Left colon (tissue), 2 donors: Measurements from ENCODE around the gene PLPP4. TPM values are rescaled to one million over a fixed set of nuclear protein-coding genes. Genes with fewer than 3 reads are reported as not detected.
"Not testable (repeated sequence)": the region's sequence is repeated elsewhere in the genome, so short reads cannot be mapped to it uniquely, and the experiment has no call there.

ENCODE experiments used
- ATAC-seq: fragments of 200-7000 bp; cut with Tn5 transposase; one replicate; pipeline ENCODE4 v1.9.1; 2020; ENCODE audit warnings: mild to moderate bottlenecking, moderate library complexity
- DNase-seq, 2 donors: peaks; one replicate each; pipeline ENCODE4 v3.0.0-alpha.2; 2020
- intact Hi-C, 2 donors: fragments of 100-400 bp; cut with DNase I in 1 of 2; cut with micrococcal nuclease in 1 of 2; formaldehyde crosslinking; loops; one replicate each; pipeline versions ENCODE4 v1.11.2 to v1.14.0; 2022; cut with DNase I, micrococcal nuclease
- total RNA-seq, 2 donors: library from RNA; stranded (reverse); fragmentation: NEBNext Ultra II Directional; extraction: Animal tissue kit (Norgen Biotek cat#: 25700); gene quantifications; one replicate each; pipeline ENCODE4 v1.2.1, GENCODE V29; 2021
- donor health status: DM: no; HTN: no; CAD: no.
- donor health status: DM: yes; HTN: yes; CAD: no.

Gene PLPP4
- total RNA-seq, 2 donors from 2014 or later: 0.24 to 0.47 TPM

DNA sequence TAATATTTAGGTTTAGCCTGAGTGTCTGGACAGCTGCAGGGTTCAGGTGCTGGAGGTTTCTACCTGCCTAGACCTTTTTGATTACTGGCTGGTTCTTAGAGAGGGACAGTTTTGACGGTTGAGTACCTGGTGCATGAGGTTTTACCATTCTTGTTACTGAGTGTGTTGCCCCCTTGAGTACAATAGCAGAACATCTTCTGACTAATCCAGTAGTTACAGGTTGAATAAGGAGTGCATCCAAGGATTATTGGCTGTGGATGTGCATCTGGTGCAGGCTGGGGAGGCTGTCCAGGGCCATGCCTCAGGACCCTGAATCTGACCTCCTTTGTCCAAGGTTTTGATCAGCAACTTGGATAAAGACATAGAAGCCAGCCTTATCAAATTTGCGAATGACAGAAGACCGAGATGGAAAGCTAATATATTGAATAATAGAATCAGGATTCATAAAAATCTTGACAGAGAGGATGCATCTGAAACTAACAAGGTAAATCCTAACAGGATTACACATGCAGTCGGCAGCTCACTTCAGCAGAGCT is 23.1 kb downstream of the PLPP4 start:
- intact Hi-C loops: no loop called here
- ATAC-seq: no peak
- DNase-seq: no peak

DNA sequence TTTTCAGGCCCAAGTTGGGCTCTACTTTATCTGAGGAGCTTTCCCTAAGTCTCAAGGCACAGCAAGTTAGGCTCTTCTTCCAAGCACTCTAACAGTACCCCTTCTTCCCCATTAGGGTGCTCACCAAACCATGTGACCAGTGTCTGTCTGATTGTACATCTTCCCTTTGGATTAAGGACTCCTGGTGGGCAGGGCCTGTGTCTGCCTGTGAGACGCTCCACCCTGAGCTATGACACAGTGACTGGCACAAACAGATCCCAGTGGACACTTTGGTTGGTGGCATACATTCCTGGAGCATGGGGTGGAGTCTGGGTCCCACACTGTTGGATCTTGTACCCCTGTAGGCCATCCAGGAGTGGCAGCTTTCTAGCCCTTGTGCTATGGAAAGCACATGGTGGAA is 23.8 kb downstream of the PLPP4 start:
- intact Hi-C loops: no loop called here
- ATAC-seq (no peak), DNase-seq (no peak)

DNA sequence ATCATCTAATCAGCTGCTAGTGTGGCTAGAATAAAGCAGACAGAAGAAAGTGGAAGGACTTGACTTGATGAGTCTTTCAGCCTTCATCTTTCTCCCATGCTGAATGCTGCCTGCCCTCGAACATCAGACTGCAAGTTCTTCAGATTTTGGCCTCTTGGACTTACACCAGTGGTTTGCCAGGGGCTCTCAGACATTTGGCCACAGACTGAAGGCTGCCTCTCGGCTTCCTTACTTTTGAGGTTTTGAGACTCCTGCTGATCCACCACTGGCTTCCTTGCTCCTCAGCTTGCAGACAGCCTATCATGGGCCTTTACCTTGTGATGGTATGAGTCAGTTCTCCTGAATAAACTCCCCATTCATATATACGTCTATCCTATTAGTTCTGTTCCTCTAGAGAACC is 26.0 kb downstream of the PLPP4 start:
- intact Hi-C loops: no loop called here
- ATAC-seq: no peak

DNA sequence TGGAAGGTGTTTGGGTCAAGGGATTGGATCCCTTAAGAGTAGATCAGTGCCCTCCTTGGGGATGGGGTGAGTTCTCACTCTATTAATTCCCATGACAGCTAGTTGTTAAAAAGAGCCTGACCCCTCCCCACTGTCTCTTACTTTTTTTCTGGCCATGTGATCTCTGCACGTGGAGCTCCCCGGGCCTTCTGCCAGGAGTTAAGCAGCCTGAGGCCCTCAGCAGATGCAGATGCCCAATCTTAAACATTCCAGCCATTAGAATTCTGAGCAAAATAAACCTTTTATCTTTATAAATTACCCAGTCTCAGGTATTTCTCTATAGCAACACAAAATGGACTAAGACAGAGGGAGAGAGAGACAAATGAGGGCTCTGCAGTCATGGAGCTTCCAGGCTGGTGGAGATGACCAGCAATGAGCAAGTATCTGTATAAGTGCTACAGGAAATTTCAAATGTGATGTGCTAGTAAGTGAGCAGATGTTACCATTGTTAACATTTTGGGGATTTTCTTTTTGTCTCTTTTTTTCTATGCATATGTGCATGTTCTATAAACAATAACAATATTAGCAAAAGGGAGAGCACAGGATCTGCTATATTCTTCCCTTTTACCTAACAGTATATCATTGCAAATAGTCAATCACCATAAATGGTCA is 26.7 kb downstream of the PLPP4 start:
- ATAC-seq: no peak
- DNase-seq: no peak
- intact Hi-C loops: no loop called here

More for the DNA sequence above, 26.0 kb downstream of the PLPP4 start:
- no peak for DNase-seq

DNA sequence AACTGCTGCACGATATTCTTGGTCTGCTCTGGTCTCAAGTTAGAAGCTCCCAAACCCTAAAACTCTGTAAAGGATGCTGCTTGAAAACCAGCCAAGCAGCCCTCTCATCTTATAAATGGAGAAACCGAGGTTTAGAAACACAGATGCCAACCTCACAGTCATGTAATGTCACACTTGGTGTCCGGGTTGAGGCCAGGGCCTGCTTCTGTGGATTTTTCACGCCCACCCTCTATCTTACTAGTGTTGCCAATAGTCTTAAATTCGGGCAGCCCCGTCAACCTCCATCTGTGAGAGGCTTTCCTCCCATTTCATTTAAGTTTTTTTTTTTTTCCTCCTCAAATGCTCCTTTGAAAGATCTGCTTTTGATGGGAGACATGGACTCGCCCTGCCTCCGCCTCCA is 28.9 kb downstream of the PLPP4 start:
- intact Hi-C loops: no loop called here
- ATAC-seq (no peak), DNase-seq (no peak)

DNA sequence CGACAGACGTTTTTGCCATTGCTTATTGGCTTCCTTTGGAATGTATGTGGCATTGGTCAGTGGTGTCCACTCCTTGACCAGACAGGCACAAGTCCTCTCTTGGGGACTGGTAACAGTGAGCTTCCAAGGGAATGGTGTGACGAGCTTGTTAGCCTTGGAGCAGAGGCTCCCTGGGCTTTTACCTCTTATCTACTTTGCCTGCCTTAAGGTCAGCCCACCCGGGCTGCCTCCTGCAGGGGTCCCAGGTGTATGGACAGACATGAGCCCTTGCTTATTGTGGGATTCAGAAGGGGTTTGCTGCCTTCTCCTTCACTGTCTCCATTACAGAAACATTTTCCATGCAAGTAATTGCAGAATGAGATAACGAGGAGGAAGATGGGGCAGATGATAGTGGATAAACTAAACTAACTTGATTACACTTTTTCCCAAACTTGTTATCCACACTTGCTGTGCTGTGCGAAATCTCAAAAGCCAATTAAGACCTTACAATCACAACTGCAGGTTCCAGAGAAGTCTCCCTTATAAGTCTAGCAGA is 29.7 kb downstream of the PLPP4 start:
- no peak for DNase-seq
- intact Hi-C loops: no loop called here
- no peak for ATAC-seq

DNA sequence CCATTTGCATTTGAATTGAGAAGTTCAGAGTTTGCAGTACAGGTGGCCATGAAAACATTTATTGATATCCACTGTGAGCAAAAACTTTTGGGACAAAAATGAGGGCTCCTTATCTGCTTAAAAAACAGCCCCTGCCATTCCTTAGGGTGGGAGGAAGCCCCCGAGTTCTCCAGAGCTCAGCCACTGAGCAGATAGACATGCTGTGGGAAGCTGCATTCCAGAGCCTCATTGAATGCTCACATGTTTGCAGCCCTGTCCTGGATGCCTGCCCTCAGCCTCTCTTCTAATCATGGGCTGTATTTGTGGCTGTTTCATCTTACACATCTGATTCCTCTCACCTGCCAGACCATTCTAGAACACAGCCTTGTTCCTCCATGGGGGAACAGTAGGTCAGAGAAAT is 33.3 kb downstream of the PLPP4 start:
- intact Hi-C loops: no loop called here
- DNase-seq (no peak), ATAC-seq (no peak)

DNA sequence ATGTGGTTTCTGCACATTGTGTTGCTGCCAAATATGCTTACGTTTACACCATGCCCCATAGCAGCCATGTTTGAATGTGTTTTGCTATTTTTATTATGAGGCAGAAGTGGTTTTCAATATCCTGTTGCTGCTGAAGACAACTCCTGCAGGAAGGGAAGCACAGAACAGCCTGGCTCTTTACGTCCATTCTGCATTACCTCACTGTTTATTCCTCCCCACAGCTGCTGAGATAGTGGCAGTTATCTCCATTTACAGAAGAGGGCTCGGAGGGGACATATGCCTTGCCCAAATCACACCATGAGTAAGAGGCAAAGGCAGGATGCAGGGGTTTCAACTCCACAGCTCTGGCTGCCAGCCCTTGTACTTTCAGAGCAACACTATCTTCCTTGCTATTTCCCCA is 35.3 kb downstream of the PLPP4 start:
- DNase-seq (no peak), ATAC-seq (no peak)
- intact Hi-C loops: no loop called here

DNA sequence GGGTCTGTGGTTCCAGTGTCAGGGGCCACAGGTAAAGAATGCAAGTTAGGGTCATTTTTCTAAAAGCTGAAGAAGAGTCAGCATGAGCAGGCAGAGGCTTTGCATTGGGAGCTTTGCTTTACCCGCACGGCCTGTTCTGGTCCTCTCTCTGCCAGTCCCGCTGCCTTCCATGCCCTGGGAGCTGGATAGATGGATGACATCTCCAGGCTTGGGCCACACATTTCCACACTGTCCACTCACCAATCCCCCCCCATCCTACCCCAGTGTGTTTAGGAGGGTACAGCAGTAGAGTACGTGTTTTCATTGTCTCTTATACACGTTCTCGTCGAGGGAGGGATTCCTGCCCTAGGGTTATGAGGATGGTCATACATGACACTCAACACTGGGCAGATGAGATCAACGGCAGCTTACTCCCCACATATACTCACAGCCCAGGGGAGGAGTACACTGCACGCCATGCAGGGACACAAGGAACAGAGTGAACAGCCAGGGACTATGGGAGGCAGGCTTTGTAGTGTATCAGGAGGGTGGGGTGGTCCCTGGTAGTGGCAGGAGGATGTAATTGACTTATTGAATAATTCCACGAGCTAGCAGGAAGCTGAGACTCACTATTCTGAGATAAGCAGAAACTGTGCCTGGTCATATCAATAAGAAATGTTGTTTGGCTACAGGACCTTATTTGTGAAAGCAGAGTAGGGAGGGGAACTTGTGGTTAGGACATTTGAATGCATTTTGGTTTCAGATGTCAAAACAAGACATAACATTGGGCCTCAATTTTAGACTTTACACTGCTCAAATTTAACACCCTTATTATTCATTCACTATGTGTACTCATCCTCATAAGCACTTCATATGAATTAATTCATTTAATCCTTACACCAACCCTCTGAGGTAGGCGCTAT is 36.6 kb downstream of the PLPP4 start:
- intact Hi-C loops: no loop called here
- DNase-seq (no peak), ATAC-seq (no peak)

DNA sequence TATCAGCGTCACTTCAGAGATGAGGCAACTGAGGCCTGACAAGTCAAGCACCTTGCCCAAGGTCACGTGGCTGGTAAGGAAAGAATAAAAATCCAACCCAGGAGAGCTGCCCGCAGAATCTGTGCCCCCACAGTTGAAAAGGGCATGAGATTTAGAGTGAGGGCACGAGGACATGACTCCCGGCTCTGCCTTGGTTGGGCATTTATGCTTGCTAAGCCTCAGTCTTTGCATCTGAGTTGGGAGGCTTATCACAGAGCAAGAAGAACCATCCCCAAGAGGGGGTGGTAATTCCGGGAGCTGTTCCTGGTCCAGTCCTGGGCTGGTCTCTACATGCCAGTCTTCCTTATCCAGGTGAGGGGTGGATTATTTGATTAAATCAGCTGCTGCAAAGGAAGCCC is 37.3 kb downstream of the PLPP4 start:
- intact Hi-C loops: no loop called here
- no peak for ATAC-seq

DNA sequence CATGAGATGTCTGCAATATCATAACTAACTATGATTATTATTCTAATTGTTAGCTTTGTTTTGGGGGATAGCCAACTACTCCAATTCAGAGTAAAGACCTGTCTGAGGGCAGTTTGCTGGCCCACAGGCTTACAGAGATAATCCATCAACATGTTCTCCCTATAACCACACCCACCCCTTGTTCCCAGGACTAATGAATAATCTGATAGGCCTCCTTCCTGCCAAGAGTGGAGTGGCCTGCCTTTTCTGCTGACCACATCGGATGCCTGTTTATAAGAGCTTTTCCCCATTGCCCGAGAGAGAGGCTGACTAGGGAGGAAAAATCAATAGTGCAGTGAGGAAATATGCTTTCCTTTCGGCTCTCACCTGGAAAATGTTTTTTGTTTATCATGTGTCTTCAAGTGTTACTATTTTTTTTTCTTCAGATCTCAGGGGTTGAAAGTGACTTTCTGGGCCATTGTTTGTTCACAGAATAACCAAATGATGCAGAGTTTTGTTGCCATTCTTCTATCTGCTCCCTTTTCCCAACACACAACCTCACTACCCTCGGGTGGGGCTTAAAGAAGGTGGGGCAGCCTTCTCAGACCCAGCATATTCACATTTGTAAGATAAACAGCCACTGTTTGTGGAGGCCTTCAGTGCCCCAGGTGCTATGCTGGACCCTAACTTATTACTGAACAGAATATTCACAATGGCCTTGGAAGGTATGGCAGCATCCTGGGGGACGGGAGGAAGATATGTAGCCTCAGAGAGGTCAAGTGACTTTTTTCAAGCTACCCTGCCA is 38.4 kb downstream of the PLPP4 start:
- ATAC-seq: no peak
- intact Hi-C loops: no loop called here
- no peak for DNase-seq

More for the DNA sequence above, 37.3 kb downstream of the PLPP4 start:
- DNase-seq: no peak

DNA sequence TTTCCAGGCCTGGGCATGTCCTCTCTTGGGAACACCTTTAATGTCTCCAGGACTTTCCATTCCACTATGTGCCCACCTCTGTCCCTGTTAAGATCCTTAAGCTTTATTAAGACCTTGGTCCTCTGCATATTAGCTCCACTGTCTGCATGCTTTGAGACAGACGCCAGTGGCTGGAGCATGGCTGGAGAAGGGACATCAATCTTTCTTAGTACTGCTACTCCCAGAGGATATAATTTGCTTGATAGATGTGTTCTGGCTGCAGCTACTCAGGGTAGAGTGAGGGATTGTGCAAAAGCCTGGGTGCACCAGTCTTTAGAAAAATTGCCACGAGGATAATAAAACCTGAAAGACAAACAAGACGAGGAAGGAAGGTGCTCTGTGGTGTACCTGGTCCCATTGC is 42.9 kb downstream of the PLPP4 start:
- intact Hi-C loops: no loop called here
- no peak for DNase-seq
- ATAC-seq: no peak

DNA sequence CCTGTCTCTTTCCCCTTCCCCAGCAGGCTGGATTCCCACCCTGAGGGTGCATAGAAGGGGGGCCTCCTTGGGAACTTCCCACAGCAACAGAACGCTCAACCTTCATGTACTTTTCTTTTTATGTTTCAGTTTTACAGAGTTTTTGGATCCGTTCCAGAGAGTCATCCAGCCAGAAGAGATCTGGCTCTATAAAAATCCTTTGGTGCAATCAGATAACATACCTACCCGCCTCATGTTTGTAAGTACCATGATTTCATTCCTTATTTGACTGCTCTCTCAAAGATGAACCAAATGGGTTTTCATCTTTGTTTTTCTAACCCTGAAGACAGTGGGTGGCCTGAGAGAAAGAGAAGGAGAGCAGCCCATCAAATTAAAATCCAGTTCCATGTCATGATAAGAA is 46.7 kb downstream of the PLPP4 start:
- ATAC-seq: no peak
- DNase-seq: no peak
- intact Hi-C loops: no loop called here

DNA sequence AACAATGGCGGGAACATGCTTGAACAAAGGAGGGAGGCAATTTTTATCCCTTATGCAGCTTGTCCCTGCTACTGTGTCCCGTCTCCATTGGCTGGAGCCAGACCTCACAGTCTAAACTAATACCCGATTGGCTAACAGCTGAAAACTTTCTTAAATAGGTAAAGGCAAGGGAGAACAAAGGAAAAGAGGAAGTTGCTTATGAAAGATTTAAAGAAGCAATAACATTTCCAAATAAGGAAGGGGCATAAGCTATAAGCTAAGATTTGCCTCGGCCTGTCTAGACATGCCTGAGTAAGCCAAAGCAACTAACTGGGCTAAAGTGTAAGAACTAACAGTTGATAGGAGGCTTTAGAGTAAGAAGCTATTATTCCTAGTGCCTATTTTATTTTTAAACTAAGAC is 47.2 kb downstream of the PLPP4 start:
- DNase-seq, ATAC-seq, intact Hi-C loops: not testable (repeated sequence)

DNA sequence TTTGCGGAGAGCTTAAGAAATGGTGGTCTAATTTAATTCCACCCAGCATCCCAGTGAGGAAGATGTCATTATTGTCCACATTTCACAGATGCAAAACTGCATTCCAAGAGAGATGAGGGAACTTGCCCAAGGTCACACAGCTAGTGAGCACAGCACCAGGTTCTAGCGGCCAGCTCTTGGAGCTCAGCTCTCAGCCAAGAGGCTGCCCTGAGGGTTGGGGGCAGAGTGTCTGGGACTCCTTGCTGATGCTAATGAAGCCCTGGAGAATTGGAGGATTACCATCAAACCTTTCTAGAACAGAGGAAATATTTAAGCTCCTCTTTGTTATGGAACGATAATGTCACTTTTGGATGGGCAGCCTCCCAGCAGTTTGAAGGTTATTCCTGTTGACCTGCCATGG is 48.0 kb downstream of the PLPP4 start:
- ATAC-seq (no peak), DNase-seq (no peak)
- intact Hi-C loops: no loop called here

DNA sequence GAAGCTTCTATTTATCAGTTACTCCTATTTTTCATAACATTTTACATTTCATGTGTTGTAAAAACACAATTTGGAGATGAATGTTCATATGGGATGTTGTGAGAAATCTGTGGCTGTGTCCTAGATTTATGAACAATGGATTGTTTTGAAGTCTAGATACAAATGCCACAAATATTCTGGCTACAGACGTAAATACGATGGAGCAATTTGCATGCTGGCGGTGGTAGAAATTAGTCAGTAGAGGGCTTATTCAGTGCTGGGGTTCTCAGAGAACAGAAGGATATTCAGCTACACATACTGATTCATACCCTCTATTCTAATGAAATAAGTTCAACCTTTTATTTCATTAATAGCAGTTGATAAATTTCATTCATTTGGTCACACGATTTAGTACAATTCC is 48.8 kb downstream of the PLPP4 start:
- intact Hi-C loops: no loop called here
- DNase-seq (no peak), ATAC-seq (no peak)

DNA sequence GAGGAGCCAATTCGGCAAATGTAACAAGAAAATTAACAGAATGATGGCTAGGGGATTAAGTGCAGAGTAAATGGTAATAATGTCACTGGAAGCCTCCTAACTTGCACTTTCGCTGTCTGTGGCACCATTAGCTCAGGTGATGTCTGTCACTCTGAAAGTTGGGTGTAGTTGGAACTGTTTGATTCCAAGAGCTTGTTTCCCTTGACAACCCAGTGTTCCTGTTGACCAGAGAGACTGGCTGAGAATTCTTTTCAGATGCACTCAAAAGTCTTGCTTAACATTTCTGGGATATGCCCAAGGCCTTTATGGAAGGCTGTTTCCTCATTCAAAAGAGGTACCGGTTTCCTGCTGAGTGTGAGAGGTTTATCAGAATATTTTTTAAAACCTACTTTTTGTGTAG is 49.6 kb downstream of the PLPP4 start:
- DNase-seq (no peak), ATAC-seq (no peak)
- intact Hi-C loops: no loop called here

DNA sequence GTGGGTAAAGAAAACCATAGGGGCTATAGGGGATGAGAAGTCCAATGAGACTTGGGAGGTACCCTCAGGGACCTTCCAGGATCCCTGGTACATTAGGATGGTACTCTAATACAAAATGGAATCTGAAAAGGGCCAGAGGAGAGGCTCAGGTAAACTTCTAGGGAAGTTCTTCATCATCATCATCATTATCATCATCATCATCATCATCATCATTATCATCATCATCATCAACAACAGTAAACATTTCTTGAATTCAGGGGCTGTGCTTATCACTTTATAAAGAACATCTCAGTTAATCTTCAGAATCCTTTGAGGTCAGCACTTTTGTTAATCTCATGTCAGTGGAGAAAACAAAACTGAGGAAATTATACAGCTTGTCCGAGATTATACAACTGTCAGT is 50.1 kb downstream of the PLPP4 start:
- ATAC-seq (no peak), DNase-seq (no peak)
- intact Hi-C loops: no loop called here

DNA sequence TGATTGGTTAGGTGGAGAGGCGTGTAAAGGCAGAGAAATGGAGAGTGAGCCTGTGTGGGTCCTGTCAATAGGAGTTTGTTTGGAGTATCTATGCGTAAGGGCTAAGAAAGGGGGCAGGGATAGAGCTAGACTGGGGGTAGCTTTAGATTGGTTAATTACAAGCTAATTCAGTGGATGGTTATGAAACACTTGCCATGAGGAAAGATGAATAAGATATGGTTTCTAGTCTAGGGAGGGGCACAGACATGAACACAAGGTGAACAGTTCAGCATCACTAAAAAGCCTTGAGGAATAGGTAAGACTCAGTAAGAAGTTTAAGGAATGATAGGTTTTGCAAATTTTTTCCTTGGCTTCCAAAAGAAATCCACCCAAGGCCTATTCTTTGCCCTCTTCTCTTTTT is 50.6 kb downstream of the PLPP4 start:
- intact Hi-C loops: no loop called here

More for the DNA sequence above, 50.6 kb downstream of the PLPP4 start:
- no peak for DNase-seq
- ATAC-seq: no peak
